Dedifferentiated amniotic fluid mesenchymal stem cell (primary cell): ENCODE measurements around the gene CCSAP.
A peak's percentile ranks its signal among the peaks of the same experiment; 100 is the strongest.
"Not testable (repeated sequence)": the region's sequence is repeated elsewhere in the genome, so short reads cannot be mapped to it uniquely, and the experiment has no call there.

Experiments
- DNase-seq: peaks from one replicate; pipeline ENCODE4 v3.0.0-alpha.2; 2016; ENCODE audit errors: extremely low spot score

CCSAP gene

DNA sequence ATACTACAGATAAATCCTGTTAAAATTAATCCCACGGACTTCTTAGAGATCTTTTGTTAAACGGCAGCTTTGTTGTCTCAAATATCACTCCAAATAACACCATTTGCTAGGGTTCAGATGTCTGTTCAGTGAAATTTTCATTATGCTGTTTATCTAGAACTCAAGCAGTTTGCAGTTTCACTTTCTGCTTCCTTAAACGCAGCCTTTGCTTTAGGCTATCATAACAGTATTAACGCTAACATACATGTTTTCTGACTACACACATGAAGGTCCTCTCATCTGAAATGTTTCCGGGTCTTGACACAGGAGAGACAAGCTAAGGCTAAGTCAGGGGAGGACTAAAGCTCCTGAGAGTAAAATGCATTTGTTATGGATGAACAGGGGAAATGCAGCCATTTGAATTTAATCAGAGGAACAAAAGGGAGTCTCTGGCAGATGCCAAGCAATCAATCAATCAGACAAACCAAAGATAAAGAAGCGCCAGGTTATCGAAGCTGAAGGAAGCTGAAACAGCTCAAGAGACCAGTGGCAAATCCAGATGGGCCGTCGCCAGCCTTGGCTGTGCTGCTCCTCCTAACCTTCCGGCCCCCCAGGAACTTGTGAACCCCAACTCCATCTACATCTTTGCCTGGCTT lies 16.9 kb downstream of the CCSAP start:
- DNase-seq: no peak

DNA sequence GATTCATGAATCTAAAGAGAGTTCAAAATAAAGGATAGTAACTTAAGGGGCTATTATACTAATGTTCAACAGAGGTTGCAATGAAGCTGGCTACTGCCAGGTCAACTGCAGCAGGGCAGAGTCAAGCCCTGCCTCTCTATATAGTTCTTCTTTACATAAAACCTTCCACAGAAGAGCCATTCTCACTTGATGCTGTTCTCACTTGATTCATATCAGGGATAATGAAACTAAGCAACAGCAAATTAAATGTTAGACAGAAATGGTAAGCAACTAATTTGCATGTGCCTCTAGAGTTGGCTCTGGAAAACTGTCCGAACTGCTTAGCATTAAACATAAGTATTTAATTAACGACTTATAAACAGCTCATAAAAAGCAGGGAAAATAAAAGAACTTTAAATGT lies 17.4 kb downstream of the CCSAP start:
- no peak for DNase-seq

DNA sequence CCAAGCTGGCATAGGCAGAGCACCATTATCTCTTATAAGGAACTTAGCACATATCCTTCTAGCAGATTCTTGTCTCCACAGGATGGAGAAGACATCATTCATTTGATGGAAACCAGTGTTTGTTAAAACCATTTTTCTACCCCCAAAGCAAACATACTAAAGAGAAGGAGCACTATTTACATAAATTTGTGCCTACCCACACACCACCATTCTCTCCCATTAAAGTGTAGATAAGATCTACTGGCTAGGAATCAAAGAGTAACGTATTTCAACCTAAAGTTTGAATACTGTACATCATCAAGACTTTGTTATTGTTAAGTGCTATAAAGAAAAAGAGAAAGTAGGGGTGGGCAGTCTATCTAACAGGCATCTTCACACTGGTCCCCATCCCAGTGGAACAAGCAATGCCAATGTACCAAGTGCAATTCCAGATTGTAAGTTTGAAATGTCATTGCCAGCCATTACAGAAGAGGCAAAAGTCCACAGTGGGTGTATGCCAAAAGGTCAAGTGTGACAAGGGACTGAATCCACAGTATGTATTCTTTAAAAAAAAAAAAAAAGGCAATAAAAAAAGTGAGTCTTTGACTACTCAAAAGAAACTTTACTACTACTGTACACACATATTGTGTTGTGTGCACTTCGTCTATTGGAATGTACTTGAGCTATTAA lies 18.8 kb downstream of the CCSAP start:
- no peak for DNase-seq

DNA sequence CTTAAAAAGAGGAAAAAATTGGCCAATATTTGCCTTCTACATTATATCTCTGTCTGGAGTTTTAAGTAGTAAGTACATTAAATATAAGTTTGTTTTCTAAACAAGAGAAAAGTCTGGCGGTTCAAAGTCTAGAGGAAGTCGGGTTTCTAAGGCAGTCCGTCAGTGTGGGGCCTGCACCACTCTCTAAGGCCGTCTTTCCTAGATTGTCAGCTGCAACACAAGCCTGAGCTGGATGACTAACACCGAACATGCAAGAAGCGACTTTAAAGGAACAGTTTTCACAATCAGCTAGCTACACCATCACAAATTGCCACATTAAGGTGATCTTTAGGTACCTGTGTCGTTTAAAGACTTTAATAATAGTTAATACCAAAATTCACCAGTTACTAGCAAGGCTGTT lies 19.6 kb downstream of the CCSAP start:
- DNase-seq: no peak

DNA sequence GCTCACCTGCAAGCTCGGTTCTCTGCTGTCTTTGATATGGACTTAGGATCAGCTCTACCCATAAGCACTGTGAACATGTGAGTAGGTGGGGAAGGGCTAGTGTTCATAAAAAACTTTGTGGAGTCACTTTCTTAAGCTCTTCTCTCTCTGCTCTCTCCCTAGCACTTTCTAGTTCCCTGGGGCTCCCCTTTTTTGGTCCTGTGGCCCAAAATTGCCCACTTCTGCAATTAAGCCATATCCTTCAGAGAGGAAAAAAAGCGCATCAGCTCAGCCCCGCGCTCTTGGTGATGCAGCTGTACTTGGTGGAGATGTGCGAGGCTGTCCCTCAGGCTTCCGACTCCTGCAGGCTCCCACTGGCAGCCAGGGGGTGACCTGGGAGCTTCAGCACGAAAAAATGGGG lies 23.4 kb downstream of the CCSAP start:
- DNase-seq: no peak

DNA sequence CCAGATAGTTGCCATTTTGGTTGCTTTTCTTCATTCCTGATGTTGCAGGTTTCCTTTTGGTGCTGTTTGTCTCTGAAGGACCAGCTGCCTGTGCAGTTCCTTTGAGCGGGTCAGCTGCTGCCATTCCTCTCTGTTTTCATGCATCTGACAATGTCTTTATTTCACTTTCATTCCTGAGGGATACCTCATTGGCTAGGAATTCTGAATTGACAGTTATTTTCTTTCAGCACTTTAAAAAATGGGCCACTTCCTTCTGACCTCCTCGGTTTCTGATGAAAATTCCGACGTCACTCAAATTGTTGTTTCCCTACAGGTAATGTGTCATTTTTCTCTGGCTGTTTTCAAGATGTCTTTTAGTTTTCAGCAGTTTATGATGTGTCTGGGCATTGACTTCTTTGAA lies 24.8 kb downstream of the CCSAP start:
- DNase-seq: no peak

DNA sequence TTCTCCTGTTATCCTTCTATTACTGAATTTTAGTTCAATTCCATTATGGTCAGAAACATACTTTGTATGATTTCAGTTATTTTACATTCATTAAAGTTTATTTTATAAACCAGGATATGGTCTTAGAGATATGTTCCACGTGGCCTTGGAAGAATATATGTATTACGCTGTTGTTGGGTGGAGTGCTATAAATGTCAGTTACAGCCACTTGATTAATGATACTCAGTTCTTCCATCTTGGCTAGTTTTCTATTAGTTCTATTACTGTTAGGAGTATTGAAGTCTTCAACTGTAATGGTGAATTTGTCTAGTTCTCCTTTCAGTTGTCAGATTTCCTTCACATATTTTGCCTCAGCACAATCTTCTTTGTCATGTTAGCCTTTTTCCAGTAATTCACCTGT lies 26.7 kb downstream of the CCSAP start:
- no peak for DNase-seq

DNA sequence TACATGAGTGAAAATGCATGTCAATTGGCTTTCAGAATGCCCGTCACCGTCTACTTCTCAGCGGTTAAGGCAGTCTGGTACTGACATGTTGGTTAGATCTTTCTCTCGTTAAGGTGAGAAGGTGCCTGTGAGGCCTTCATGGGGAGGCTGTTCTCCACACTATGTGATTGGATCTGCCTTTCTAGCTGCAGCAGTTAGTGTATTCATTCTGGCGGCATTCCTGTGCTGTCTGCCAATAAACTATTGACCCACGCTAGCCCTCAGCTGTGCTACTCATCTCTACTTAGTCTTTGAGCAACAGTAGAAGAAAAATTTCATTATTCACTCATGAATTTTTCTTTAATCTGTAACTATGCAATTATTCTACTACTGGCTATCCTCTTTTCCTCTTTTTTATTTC lies 32.0 kb downstream of the CCSAP start:
- no peak for DNase-seq

DNA sequence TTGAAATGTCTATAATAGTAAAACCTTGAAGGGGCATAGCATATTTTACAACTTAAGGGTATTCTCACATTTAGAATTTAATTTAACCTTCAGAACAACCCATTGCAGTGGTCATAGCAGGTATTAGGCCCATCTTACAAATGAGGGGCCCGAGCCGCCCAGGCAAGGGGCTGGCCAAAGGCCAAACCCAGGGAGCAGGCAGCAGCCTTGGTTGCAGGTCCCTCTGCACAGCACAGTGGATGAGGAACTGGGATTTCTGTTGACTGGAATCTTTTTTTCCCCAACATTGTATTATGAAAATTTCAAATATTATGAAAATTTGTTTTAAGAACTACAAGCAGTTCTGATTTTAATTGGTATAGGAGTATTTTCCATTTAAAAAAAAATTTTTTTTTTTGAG lies 33.2 kb downstream of the CCSAP start:
- no peak for DNase-seq

DNA sequence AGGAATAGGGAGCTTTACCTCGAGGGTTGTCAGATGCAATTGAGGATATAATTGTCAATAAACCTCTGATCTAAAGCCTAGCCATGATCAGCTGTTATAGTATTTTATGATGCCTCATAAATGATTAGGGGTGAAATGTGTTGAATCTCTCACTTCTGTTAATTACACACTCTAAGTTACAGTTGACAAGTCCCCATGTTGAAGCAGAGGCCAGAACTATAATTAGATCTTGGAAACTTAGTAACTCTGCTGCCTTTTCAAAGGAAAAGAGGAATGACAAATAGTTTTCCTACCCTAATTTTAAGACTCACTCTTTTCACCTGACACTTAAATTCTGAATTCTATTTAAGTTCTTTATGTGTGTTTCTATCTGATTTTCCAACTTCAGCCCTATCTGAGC lies 33.8 kb downstream of the CCSAP start:
- no peak for DNase-seq

DNA sequence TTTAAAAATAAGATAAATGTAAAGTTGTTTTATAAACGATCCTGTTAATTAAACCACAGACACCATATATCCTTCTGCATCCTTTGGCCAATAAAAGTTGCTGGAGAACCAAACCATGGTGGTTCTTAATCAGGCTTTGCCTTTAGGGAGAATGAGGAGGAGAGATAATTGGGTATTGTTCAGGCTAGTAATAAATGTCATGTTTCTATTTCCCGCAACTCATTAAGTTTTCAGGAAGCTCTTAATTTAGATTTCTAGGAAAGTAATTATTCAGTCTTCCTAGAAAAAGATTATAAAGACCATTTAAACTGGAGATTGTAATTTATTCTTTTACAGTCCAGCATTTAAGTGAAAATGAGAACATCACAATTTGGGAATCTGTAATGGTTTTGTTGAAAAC lies 37.5 kb downstream of the CCSAP start:
- DNase-seq: no peak

DNA sequence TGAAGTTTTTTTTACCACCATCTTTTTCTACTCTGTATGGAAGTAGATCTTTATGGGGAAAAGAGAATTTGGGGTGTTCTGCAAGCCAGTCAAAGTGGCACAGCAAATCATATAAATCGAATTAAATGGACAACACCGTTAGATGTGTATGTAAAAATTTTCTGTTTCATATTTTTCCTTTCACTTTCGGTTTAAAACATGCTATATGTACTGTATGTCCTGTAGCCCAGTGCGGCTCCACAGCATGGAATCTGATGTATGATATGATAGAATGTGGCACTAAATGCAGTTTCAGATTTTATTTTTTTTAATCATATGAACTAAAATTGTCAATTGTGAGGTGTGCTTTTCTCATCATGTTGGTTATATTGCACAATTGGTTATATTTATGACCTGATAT lies 39.0 kb downstream of the CCSAP start:
- no peak for DNase-seq

DNA sequence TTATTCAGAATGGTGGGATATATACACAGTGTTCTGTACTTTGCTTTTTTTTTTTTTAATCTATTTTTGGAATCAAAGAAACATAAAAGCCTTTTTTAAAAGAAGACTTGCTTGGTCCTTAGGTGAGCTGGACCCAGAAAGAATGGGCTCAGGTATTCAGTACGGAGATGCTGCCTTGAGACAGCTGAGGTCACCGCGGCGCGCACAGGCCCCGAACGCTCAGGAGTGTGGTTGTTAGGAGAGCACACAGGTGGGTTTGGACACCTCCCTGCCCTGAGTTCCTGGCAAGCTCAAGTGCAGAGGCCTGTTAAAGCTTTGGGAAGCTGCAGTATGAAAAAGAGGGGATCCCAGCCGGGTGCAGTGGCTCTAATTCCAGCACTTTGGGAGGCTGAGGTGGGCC lies 40.1 kb downstream of the CCSAP start:
- no peak for DNase-seq

DNA sequence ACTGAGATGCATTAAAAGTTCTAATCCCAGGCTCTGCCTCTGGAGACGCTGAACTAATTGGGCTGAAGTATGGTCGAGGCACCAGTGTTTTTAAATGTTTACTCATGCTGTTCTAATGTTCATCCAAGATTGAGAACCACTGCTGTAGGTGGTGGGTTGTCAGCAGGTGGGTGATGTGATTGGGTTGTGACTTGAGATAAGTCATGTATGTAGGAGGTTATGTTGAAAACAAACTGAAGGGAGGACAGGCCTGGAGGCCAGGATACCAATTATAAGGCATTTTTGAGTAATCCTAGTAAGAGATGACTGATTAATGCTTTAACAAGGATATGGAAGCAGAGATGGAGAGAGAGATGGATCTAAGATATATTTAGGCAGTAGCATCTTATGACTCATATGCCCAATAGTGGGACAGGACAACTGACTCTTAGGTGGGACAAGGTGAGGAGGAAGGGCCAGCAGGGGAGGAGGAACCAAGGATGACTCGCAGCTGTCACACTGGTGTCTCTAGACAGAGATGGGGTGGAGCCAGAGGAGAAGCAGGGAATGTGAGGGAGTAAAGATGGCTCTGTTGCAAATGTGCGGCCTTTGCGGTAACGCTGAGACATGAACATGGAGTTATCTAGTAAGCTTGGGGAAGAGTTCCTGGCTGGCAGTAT lies 42.6 kb downstream of the CCSAP start:
- DNase-seq: no peak

DNA sequence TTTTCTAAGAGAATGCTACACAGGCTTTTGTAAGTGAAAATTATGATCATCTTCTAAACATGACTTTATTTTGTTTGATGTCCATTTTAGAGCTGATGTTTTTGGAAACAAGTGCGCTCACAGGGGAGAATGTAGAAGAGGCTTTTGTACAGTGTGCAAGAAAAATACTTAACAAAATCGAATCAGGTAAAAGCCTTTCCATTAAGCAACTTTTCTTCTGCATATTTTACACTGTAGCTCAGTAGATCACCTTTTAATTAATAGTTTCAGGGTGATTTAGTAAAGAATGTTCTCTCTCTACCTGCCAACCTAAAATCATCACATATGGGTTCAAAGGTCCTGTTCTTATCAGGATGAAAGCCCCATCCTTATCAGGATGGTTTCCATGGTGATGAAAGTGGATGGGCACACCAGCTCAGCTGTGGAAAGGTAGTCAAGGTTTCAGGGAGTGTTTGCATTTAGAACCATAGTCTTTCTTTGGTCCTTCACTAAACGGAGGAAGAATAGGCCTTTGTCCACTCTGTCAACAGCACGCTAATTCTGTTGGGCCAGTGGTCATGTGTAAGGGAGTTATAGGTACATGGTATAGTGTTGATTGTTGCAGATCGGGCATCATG lies 43.9 kb downstream of the CCSAP start:
- no peak for DNase-seq

DNA sequence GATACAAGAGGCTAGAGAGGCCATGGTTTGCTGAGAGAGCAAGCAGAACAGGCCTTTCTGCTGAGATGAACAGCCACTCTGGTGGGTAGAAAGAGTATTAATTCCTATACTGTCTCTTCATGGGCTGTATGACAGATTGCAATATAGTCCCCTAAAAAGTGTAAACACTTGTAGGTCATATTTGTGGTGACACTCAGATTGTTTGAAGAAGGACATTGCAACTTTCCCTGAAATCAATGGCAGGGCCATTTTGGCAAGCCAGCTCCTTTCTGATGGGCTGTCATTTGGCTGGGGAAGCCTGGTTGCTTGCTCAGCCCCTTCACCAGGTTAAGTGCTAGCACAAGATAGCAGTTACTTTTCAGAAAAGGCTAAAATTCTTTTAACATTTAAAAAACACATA lies 44.4 kb downstream of the CCSAP start:
- no peak for DNase-seq

DNA sequence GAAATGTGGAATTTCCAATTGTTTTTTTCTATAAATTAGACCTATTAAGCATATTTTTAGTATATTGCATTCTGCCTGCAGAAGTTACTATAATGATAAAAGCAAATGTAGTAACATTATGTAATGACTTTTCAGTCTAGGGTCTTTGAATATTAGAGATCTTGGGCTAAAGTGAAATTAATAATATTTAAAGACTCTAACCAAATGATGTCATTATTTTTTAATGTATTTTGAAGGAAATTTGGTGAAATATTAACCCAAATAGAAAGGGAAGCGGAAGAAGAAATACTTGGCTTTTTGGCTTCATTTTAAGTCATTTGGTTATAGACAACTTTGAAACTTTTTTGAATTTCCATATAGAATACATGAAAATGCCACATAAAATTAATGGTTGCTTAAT lies 45.1 kb downstream of the CCSAP start:
- no peak for DNase-seq

DNA sequence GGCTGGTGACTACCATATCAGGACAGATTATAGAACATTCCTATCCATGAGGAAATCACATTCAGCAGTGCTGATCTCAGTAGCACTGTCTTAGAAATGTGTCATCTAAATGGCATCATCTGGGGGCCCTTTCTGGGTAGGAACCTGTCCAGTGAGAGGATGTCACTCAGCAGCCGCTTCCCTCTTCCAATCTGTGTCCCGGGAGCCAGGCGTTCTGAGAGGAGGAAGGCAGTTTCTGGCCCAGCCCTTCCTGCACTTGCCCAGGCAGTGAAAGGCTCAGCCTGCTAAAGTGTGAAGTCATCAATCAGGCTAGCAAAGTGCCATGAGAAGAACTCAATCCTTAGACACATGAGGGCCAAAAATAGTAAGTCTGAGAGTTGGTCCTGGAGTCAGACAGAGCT lies 46.3 kb downstream of the CCSAP start:
- peak; percentile 36 for DNase-seq

DNA sequence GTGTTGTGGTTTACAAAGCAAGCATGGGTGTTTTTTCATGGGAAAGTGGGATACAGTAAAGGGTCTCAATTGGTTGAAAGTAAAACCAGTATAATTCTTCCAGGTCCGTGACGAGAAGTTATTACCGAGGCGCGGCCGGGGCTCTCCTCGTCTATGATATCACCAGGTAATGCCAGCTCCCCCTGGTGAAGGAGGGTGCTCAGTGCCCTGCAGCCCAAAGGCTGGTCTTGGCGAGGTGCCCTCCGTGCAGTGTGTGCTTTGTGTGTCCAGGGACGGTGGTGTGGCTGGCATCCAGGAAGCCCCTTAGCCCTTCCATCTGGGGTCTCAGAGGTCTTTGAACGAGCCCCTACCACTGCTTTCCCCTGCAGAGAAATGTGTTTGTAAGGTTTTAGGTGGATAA lies 47.1 kb downstream of the CCSAP start:
- DNase-seq: no peak

DNA sequence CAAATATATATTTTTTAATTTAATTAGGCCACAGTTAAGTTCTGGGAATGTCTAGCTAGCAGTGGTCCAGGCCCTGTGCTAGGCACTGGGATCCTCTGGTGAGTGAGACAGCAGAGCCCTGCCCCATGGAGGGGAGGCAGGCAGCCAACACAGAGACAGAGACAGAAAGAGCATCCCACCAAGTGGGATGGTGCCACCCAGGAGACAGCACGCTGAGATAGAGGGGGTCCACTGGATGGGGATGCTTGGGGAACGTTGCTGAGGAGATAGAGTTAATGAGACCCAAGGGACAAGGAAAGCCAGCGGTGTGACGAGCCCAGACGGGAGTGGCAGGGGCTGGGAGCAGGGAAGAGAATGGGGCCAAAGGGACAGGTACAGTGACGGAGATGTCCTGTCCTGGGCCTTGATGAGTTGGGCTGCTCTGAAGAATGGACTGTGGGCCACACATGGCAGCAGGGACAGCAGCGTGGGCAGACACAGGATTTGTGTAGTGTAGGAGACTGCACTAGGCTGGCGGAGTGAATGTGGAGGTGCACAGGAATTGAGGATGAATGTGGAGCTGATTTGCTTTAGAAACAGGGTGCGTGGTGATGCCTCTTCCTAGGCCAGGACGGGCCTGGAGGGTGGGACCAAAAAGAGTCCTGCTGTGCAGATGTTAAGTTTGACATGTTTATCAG lies 49.2 kb downstream of the CCSAP start:
- DNase-seq: no peak

DNA sequence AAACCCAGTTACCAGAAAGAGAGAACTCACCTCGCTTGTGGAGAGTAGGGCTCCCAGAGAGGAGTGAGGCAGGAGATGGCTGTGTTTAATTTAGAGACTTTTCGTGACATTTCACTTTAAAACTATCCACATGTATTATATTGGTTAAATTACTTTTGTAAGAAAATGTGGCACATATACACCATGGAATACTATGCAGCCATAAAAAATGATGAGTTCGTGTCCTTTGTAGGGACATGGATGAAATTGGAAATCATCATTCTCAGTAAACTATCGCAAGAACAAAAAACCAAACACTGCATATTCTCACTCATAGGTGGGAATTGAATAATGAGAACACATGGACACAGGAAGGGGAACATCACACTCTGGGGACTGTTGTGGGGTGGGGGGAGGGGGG lies 51.2 kb downstream of the CCSAP start:
- DNase-seq: not testable (repeated sequence)

DNA sequence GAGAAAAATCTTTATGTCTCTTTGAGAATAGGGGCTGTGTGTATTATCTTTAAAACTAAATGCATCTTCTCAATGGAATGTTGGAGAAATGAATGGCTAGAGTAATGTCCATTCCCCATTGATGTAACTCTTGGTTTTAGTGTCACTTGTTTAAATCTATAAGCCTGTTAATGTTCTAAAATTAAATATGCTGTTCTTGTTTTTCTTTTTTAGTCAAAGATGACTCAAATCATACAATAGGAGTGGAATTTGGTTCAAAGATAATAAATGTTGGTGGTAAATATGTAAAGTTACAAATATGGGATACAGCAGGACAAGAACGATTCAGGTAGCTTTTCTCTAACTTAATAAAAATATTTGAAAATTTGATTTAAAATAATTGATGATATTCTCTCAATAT lies 54.3 kb downstream of the CCSAP start:
- no peak for DNase-seq

DNA sequence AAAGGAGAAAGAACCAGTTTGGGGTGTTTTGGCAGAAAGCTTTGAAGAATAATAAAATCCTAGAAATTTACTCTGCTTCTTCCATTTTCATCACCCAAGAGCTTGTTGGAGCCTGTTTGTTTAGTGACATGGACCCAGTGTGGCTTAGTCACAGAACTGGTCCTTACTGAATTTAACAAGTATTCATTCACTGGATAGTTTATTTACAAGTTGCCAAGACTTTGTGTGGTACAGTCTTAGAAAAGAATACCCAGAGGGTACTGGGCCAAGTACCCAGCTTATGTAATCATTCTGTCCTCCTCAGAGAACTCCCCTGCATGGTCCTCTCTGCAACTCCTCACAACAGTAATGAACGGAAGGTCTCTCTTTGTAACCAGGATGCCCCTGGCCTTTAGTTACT lies 55.6 kb downstream of the CCSAP start:
- no peak for DNase-seq
